Keratinocyte (primary cell): ENCODE data around the gene NEIL1. TPM values are rescaled to one million over a fixed set of nuclear protein-coding genes. Genes with fewer than 3 reads are reported as not detected.
"Not testable (repeated sequence)": the region's sequence is repeated elsewhere in the genome, so short reads cannot be mapped to it uniquely, and the experiment has no call there.

ENCODE experiments used
- DNase-seq: peaks from one replicate; pipeline ENCODE4 v3.0.0-alpha.2; 2011; ENCODE audit warnings: low read depth, missing footprints, low spot score
- FAIRE-seq: peaks from 2 replicates; lab custom pipeline; 2011; peaks lifted over from hg19 to GRCh38; lab: Jason Lieb, UNC
- H2AFZ ChIP-seq: 2 replicates; pipeline ENCODE4 v1.6.0; 2012; ENCODE audit warnings: low read length, control low read depth, inconsistent platforms; ENCODE audit not compliant: control insufficient read depth
- H3K27ac ChIP-seq: 2 replicates; pipeline ENCODE4 v1.5.1; 2011; ENCODE audit warnings: low read length; ENCODE audit not compliant: control insufficient read depth, insufficient read depth
- H3K27me3 ChIP-seq: 3 replicates; pipeline ENCODE4 v1.6.0; 2011; ENCODE audit warnings: low read length; ENCODE audit not compliant: control insufficient read depth, insufficient read depth; ENCODE audit errors: extremely low read depth
- H3K36me3 ChIP-seq, 2 experiments: 2 replicates in 1 of 2; 3 replicates in 1 of 2; pipeline ENCODE4 v1.5.1; 2011; ENCODE audit warnings: low read length in 2 of 2, mild to moderate bottlenecking in 1 of 2; ENCODE audit not compliant: control insufficient read depth in 2 of 2, insufficient read depth in 2 of 2; ENCODE audit errors: extremely low read depth in 1 of 2
- H3K4me1 ChIP-seq: 3 replicates; pipeline ENCODE4 v1.5.1; 2011; ENCODE audit warnings: low read length; ENCODE audit not compliant: control insufficient read depth, insufficient read depth; ENCODE audit errors: extremely low read depth
- H3K4me2 ChIP-seq: 3 replicates; pipeline ENCODE4 v1.6.0; 2011; ENCODE audit warnings: low read depth, low read length; ENCODE audit not compliant: control insufficient read depth, insufficient read depth; ENCODE audit errors: extremely low read depth
- H3K4me3 ChIP-seq, 3 experiments: fragments of 200-600 bp in 1 of 3; sonication (generic) in 1 of 3; 2 replicates in 2 of 3; 3 replicates in 1 of 3; pipeline ENCODE4 v1.5.1; 2011 to 2016; ENCODE audit warnings: low read length in 3 of 3, mild to moderate bottlenecking in 3 of 3, control low read depth in 2 of 3, inconsistent platforms in 1 of 3, low read depth in 1 of 3, mixed read lengths in 1 of 3, mixed run types in 1 of 3, moderate library complexity in 1 of 3; ENCODE audit not compliant: control insufficient read depth in 2 of 3, insufficient read depth in 2 of 3; ENCODE audit errors: extremely low read depth in 1 of 3
- H3K79me2 ChIP-seq: 2 replicates; pipeline ENCODE4 v1.6.0; 2012; ENCODE audit warnings: low read length; ENCODE audit not compliant: control insufficient read depth, insufficient read depth
- H3K9ac ChIP-seq: 3 replicates; pipeline ENCODE4 v1.6.0; 2011; ENCODE audit warnings: low read length; ENCODE audit not compliant: control insufficient read depth, insufficient read depth; ENCODE audit errors: extremely low read depth
- H3K9me1 ChIP-seq: 3 replicates; pipeline ENCODE4 v1.6.0; 2011; ENCODE audit warnings: low read length; ENCODE audit not compliant: control insufficient read depth, insufficient read depth; ENCODE audit errors: extremely low read depth
- H3K9me3 ChIP-seq: 2 replicates; pipeline ENCODE4 v1.5.1; 2012; ENCODE audit warnings: low read depth, low read length; ENCODE audit not compliant: control insufficient read depth
- H4K20me1 ChIP-seq: 3 replicates; pipeline ENCODE4 v1.6.0; 2011; ENCODE audit warnings: low read length; ENCODE audit not compliant: control insufficient read depth, insufficient read depth; ENCODE audit errors: extremely low read depth
- CTCF ChIP-seq, 3 experiments: IDR thresholded peaks in 1 of 3; conservative IDR thresholded peaks in 1 of 3; optimal IDR thresholded peaks in 1 of 3; 2 replicates in 2 of 3; 3 replicates in 1 of 3; pipeline versions ENCODE3 to v1.5.1; 2011; ENCODE audit warnings: low read length in 3 of 3, mild to moderate bottlenecking in 3 of 3, moderate library complexity in 2 of 3, control low read depth in 1 of 3, inconsistent platforms in 1 of 3; ENCODE audit not compliant: insufficient read depth in 2 of 3; ENCODE audit errors: extremely low read depth in 1 of 3
- EZH2 ChIP-seq: IDR thresholded peaks from one replicate; pipeline ENCODE4 v1.6.1; 2012; ENCODE audit warnings: inconsistent platforms, mild to moderate bottlenecking, low read length, moderate library complexity
- dilution Hi-C: fragments of 300-500 bp; cut with MboI; formaldehyde crosslinking; loops from one replicate; pipeline ENCODE4 v1.7.0; 2020; ENCODE audit warnings: low sequenced_read_pairs; ENCODE audit not compliant: extremely low pct_ligation_motif_present
- polyA plus RNA-seq, 5 experiments: library from polyadenylated mRNA; depleted of rRNA in 3 of 5; stranded (reverse) in 3 of 5; stranded (forward) in 1 of 5; unstranded in 1 of 5; fragments of >200 nt; gene quantifications; 1 replicate in 1 of 5; 2 replicates in 3 of 5; 3 replicates in 1 of 5; pipeline versions ENCODE4 v1.2.1 to v1.2.3, GENCODE V29; 2011 to 2012; ENCODE audit warnings: missing spikeins in 2 of 5, low read depth in 1 of 5, low replicate concordance in 1 of 5

Gene NEIL1
- polyA plus RNA-seq, 1 donor (not counting 4 experiments of a cell fraction or from before 2014, with no cell fraction given) = 5.5 TPM

GRCh38 chr15:75328493-75329314, 18.1 kb upstream of the NEIL1 start:
- no peaks in the 10 kb centered on the region for H3K9me3 ChIP-seq
- H3K36me3 ChIP-seq = no peaks in the 10 kb centered on the region
- no peak overlapping the region for H3K27ac ChIP-seq
- dilution Hi-C loops = no loop called here
- H3K4me1 ChIP-seq = no peaks in the 10 kb centered on the region
- no peak overlapping the region for H3K9ac ChIP-seq
- H3K9me1 ChIP-seq = no peaks in the 10 kb centered on the region
- no peak overlapping the region for H3K4me3 ChIP-seq
- H3K27me3 ChIP-seq = no peaks in the 10 kb centered on the region
- no peaks in the 10 kb centered on the region for H4K20me1 ChIP-seq
- FAIRE-seq (no peak), DNase-seq (no peak)
- no peaks in the 10 kb centered on the region for H3K79me2 ChIP-seq
- TF ChIP-seq CTCF (optimal IDR thresholded peaks at IDR 0.05 in 1 of 3, IDR thresholded peaks at IDR 0.05 in 1 of 3, conservative IDR thresholded peaks at IDR 0.05 in 1 of 3; ENCODE audit: extremely low read depth in 1 of 3, insufficient read depth in 2 of 3, low read length in 3 of 3) = no peak
- no peak for TF ChIP-seq EZH2
- H3K4me2 ChIP-seq = no peak overlapping the region
- H2AFZ ChIP-seq = no peak overlapping the region

- H2AFZ ChIP-seq = no peak overlapping the region
- H3K4me3 ChIP-seq = no peak overlapping the region
- no peaks in the 10 kb centered on the region for H3K27me3 ChIP-seq
- H3K27ac ChIP-seq = no peak overlapping the region
- H3K4me2 ChIP-seq = no peak overlapping the region
- no peaks in the 10 kb centered on the region for H3K4me1 ChIP-seq
- DNase-seq (no peak), FAIRE-seq (no peak)
- H3K36me3 ChIP-seq = no peaks in the 10 kb centered on the region
- H3K79me2 ChIP-seq = no peaks in the 10 kb centered on the region
- H3K9ac ChIP-seq = no peak overlapping the region
- no peaks in the 10 kb centered on the region for H4K20me1 ChIP-seq
- dilution Hi-C loops = no loop called here
- no peaks in the 10 kb centered on the region for H3K9me3 ChIP-seq
- no peak for TF ChIP-seq CTCF (optimal IDR thresholded peaks at IDR 0.05 in 1 of 3, IDR thresholded peaks at IDR 0.05 in 1 of 3, conservative IDR thresholded peaks at IDR 0.05 in 1 of 3; ENCODE audit: extremely low read depth in 1 of 3, insufficient read depth in 2 of 3, low read length in 3 of 3)
- H3K9me1 ChIP-seq = no peaks in the 10 kb centered on the region
These were observed 17.3 kb upstream of the NEIL1 start for GRCh38 chr15:75329571-75329970.

- H3K4me1 ChIP-seq = peaks cover 12% of the 10 kb centered on the region
- H3K36me3 ChIP-seq, dilution Hi-C loops, H3K9ac ChIP-seq, FAIRE-seq, H4K20me1 ChIP-seq, H3K27me3 ChIP-seq, H3K4me2 ChIP-seq, DNase-seq, H3K27ac ChIP-seq, H2AFZ ChIP-seq, H3K9me1 ChIP-seq, H3K79me2 ChIP-seq, H3K4me3 ChIP-seq, H3K9me3 ChIP-seq: not testable (repeated sequence)
These were observed 14.7 kb upstream of the NEIL1 start for GRCh38 chr15:75332093-75332492.
